Choroid plexus epithelial cell (primary cell): ENCODE measurements around the gene LRP1.

Experiments
- DNase-seq: peaks from one replicate; pipeline ENCODE4 v3.0.0-alpha.2; 2010; ENCODE audit warnings: low read depth
- H3K4me3 ChIP-seq: 2 replicates; pipeline ENCODE4 v1.5.1; 2011; ENCODE audit warnings: low read depth, mild to moderate bottlenecking, control low read depth, low read length, moderate library complexity
- CTCF ChIP-seq: conservative IDR thresholded peaks from 2 replicates; pipeline ENCODE4 v1.5.1; 2011; ENCODE audit warnings: low read depth, mild to moderate bottlenecking, control low read depth, inconsistent platforms, low read length, moderate library complexity

Gene LRP1

GRCh38 chr12:57188090-57188425, 59.8 kb downstream of the LRP1 start:
- H3K4me3 ChIP-seq = no peak overlapping the region
- TF ChIP-seq CTCF = no peak
- DNase-seq = no peak

GRCh38 chr12:57190037-57190436, 61.8 kb downstream of the LRP1 start:
- peak; percentile 50 for DNase-seq
- TF ChIP-seq CTCF = no peak

GRCh38 chr12:57190821-57191220, 62.5 kb downstream of the LRP1 start:
- DNase-seq = no peak
- H3K4me3 ChIP-seq = no peak overlapping the region
- TF ChIP-seq CTCF = no peak

More at GRCh38 chr12:57190037-57190436, 61.8 kb downstream of the LRP1 start:
- H3K4me3 ChIP-seq = no peak overlapping the region

- no peak overlapping the region for H3K4me3 ChIP-seq
- no peak for TF ChIP-seq CTCF
- DNase-seq = no peak
Observed at GRCh38 chr12:57191410-57191809, 63.1 kb downstream of the LRP1 start.

GRCh38 chr12:57192920-57193319, 64.6 kb downstream of the LRP1 start:
- DNase-seq = no peak
- TF ChIP-seq CTCF = no peak
- no peak overlapping the region for H3K4me3 ChIP-seq

GRCh38 chr12:57193706-57194245, 65.5 kb downstream of the LRP1 start:
- no peak for DNase-seq
- no peak overlapping the region for H3K4me3 ChIP-seq
- TF ChIP-seq CTCF = no peak

GRCh38 chr12:57194253-57194652, 66.0 kb downstream of the LRP1 start:
- no peak for TF ChIP-seq CTCF
- DNase-seq = no peak
- no peak overlapping the region for H3K4me3 ChIP-seq
